ENCODE measurements around the gene LCTL.

The LCTL gene, protein sequence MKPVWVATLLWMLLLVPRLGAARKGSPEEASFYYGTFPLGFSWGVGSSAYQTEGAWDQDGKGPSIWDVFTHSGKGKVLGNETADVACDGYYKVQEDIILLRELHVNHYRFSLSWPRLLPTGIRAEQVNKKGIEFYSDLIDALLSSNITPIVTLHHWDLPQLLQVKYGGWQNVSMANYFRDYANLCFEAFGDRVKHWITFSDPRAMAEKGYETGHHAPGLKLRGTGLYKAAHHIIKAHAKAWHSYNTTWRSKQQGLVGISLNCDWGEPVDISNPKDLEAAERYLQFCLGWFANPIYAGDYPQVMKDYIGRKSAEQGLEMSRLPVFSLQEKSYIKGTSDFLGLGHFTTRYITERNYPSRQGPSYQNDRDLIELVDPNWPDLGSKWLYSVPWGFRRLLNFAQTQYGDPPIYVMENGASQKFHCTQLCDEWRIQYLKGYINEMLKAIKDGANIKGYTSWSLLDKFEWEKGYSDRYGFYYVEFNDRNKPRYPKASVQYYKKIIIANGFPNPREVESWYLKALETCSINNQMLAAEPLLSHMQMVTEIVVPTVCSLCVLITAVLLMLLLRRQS

DNA sequence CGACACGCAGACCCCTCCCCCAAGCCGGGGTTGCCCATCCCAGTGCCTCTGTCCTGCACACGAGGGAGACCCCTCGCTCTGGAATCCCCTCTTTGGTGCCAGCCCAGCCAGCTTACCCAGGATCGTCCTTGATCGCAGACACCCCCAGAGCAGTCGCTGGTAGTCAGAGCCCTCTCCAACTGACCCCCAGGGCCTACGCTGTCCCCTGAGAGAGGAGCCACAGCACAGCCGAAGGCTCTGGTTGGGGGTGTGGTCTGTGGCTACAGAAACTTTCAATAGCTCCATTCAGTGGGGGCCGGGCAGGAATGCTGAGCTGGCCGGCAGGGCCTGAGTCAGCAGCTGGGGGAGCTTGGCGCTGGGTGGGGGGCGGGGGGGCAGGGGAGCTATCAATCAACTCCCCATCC lies at the start of gene LCTL:
LCTL (minus strand) TSS at position 258 of the 404 bp plus-strand sequence. CDS start 633 bp downstream, outside the sequence.
- no peak for ATAC-seq

DNA sequence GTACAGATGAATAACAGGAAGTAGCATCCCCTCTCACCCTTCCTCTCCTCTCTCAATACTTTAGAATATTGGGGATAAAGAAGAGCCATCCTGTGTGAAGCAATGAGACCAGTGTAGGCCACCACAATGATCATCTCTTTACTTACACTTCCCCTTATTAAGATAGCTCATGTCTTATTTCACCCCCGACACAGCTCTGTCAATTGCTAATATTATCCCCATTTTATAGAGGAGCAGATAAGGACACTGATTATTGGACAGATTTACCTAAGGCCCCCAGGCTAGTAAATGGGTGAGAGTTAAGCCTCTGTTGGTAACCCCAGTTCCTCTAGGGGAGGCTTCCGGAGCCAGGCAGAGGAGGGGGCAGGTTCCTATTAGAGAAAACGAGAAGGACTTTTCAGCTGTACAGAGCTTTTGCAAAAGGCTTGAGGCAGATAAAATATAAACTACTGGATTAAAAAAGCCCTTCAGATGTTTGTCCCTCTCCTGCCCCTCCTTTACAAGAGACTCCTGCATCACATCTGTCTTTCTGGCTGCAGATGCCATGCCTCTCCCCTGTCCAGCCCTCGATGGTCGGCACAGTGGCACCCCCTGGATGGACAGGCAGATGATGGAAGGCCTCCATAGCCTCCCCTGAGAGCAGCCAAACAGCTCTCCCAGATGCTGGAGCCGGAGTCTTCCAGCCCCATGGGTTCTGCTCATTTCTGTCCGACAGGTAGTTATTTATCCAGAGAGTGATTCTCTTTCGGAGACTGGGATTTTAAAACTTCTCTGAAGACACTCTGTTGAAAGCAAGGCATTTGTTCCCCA lies 49.4 kb upstream of the LCTL start:
- ATAC-seq = no peak

DNA sequence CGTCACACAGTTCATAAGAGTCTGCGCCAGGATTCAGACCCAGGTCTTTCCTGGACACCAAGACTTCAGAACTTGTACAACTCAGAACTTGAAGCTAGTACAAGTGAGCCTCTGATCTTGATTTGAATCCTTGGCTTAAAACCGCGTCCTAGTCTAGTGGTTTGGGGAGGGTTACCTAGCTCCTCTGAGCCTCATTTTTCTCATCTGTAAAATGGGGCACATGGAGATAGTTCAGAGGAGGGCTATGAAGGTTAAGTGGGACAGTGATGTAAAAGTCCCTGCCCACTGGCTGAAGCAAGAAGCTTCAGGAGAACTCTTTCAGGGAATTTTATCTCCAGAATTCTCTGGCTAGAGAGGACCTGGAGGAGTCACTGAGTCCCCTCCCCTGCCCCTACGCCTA lies 48.7 kb upstream of the LCTL start:
- no peak for ATAC-seq

DNA sequence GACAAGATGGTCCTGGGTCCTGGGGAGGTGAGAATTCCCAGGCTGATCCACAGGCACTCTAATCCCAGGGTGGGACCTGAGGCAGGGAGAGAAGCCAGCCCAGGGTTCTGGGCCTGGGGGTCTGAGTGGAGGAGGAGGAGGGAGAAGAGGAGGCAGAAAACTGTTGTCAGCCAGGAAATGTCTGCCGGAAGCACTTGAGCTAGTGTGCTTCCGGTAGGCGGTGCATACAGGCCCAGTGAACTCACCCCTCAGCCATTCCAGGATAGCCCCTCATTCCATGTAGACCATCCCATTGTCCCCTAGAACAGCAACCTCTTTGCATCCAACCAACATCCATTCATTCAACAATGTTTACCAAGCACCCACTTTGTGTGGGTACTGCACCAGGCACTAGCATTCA lies 47.9 kb upstream of the LCTL start:
- ATAC-seq = no peak

DNA sequence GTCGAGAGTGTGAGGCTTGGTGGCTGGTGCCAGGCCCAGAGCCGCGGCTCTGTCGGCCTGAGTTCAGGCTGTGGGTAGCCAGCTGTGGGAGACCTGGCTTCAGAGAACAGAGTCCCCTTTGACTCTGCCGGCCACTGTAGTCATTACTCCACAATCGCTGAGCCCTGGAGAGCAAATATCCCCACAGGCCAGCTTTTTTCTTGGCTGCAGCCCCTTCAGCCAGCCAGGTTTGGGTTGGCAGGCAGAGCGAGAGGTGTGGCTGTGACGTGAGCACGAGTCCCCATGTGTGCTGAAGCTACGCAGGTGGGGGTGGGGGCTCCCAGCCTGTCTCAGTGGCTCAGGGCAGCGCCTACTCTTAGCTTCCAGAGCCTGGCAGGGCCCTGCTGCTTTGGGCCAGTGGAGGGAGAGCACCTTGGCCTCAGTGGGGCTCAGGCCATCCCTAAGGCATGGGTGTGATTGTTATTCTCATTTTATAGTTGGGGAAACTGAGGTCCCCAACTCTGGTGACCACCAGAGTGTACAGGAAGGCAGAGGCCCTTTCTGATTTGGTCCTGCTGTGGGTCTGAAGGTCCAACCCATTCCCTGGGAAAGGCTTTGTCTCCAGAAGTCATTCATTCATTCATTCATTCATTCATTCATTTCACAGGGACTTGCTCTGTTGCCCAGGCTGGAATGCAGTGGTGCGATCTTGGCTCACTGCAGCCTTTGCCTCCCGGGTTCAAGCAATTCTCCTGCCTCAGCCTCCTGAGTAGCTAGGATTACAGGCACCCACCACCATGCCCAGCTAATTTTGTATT lies 45.7 kb upstream of the LCTL start:
- no peak for ATAC-seq

DNA sequence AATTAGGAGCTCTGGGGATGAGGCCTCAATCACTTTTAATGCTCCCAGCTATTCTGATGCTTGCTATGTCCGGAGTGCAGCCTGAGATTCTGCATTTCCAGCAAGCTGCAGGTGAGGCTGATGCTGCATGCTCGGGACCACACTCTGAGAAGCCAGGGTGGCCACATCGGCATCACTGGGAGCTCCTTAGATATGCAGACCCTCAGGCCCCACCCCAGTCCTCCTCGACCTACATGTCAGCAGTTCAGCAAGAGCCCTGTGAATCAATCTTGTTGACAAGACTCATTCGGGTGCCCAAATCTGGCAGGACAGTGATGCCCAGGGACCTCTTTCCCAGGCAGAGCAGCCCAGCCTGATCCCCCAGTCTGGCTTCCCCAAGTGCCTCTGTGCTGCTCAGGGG lies 44.1 kb upstream of the LCTL start:
- no peak for ATAC-seq

DNA sequence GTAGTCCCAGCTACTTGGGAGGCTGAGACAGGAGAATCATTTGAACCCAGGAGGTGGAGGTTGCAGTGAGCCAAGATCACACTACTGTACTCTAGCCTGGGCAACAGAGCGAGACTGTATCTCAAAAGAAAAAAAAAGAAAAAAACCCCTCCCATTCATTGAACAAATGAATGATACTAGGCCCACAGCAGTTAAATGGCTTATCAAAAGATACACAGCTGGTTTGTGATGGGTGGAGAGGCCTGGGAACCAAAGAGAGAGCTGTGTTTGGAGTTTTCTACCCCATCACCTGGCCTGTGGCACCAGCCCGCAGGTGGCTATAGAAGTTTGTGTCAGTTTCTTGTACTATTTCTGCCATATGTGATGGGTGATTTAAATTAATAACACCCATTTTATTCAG lies 43.1 kb upstream of the LCTL start:
- ATAC-seq = no peak

DNA sequence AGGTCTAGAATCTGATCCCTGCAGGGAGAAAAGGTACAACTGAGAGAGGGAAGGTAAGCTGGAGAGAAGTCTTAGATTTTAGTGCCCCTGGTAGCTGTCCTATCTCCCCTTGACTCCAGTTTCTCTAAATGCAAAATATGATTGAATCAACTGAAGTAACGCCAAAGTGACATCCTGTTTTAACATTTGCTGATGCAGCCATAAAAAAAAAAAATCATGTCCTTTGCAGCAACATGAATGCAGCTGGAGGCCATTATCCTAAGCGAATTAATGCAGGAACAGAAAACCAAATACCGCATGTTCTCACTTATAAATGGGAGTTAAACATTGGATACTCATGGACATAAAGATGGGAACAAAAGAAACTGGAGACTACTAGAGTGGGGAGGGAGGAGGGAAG lies 42.4 kb upstream of the LCTL start:
- ATAC-seq = no peak

DNA sequence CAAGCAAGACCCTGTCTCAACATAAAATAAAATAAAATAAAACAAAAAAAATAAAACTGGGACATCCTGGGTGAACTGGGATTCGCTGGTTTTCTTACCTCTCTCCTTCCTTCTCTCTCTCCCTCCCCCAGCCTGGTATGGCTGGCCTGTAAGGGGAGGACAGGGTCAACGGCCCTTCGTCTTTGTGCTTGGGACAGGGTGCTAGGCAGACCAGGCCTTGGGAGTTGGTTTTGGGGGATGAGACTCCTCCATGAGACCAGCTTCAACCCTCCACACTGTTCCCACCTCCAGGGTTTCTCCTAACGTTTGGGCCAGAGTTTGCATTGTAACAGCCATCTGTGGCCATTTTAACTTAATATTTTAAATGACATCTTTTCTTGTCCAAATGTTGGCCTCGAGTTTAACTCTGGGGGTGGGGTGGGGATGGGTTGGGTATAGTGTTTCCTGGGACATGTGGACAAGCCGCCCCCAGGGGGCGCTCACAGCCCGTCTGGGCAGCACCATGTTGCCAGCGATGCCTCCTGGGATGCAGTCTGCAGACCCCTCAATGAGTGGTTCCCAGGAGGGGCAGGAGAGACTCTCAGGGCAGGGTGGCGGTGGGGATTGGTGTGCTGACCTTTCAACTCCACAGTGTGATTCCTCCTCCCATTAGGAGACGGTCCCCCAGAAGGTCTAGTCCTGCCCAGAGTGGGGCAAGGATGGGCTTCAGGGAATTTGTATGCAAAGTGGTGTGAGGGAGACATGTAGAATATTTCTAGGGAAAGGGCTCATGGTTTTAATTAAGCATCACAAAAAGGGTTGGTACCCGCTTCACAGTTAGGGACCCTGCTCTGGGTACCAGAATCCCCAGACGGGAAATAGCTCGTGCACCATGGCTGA lies 37.7 kb upstream of the LCTL start:
- peak; percentile 38 to 53 for ATAC-seq

DNA sequence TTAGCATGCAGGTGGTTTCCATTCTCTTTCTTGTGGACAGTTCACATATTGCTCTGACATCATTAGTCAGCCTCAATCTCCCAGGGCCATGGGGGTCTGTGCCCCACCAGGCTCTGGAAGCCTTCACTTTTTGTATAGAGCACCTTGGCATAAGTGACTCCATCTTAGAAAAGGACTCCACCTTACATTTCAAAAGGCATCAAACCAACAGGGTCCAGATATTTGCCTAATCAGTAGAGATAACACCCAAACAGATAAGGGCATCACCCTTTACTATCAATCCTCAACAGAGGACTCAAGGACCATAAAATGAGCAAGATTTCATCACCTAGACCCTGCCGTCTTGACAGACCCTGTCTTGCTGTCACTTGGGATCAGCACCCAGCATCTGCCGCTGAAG lies 35.7 kb upstream of the LCTL start:
- no peak for ATAC-seq

DNA sequence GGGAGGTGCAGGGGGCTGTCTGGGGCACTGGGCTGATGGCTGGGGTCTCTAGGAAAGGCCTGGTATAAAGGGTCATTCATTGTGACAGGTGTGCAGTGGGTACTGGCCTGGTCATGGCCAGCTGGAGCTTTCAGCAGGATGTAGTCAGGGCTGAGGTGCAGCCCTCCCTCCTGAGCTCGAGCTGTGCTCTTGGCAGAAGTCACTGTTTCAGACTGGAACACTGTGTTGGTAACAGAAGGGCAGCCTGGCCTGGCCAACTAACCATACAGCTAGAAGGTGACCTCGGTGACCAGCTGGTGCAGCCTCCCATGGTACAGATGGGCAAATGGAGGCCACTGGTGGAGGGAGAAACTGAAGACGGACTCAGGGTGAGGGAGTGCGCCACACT lies 34.4 kb upstream of the LCTL start:
- no peak for ATAC-seq

DNA sequence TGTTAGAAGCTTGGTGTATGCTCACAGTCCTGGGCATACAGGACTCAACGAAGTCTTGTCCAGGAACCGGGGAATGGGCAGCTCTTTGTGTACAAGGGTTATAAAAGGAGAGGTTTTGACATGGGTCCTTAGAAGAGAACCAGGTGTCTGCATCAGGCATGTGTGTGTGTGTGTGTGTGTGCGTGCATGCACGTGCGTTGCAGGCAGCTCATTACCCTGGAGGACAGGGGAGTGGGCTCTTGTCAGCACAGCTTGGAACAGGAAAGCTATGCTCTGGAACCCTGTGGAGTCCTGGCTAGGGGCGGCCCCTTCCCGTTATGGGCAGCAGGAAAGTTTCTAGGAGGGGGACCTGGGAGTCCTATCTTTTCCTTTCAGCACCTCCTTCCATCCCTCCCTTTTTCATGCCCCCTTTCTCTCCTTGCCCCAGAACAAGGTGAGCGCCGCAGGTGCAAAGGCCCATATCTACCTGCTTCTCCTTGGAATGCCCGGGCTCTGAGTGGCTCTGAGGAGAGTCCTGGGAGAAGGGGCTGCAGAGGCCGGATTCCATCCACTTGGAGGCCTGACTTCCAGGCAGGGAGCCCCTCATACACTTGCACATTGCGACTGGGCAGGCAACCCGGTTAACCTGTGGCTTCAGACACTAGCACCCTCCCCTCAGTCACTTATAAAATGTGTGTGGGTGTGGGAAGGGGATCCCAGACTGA lies 33.9 kb upstream of the LCTL start:
- no peak for ATAC-seq

DNA sequence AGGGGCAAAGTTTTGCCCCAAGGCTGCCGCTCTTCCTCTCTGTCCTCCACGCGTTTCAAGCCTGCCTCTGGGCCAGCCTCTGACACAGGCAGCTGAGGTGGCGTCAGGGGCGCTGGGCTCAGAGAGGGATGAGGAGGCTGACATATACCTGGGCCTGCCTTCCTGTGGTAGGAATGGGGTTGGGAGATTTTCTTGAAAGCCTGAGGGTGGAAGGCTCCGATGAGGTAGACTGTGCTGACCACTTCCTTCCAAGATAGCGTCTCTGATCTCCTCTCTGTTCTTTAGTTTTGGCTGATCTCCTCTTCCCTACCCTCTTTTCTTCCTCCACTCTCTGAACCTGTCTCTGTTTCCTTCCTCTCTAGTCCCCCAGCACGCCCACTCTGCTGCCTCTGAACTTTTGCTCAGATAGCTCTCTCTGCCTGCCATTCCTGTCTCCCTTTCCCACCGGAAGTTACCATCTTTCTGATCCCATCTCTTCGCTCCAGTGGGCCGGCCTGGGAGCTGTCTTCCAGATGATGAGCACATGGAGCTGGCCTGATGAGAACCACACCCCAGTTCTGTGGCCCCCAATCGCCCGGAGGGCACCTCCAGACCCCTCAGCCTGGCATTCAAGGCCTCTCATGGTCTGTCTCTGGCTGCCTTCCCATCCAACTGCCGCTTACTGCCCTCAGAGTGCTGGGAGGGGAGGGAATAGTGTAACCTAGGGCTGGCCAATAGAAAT lies 32.5 kb upstream of the LCTL start:
- no peak for ATAC-seq

DNA sequence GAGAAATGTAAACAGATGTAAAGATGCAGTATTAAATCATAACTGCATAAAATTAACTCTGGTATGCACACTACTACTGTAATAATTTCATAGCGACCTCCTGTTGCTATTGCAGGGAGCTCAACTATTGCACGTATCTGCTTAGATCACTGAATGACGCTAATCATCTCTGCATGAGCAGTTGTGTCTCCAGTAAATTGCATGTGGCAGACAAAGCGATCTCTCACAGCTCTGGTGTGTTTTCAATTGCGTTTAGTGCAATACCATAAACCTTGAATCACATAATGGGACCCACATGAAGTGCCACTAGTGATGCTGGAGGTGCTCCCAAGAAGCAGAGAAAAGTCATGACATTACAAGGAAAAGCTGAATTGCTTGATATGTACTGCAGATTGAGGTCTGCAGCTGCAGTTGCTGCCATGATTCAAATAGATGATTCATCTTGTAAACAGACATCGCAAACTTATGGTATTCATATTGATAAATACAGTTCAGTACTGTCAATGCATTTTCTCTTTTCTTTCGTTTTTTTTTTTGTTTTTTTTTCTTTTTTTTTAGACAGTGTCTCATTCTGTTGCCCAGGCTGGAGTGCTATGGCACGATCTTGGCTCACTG lies 30.2 kb upstream of the LCTL start:
- ATAC-seq = no peak

DNA sequence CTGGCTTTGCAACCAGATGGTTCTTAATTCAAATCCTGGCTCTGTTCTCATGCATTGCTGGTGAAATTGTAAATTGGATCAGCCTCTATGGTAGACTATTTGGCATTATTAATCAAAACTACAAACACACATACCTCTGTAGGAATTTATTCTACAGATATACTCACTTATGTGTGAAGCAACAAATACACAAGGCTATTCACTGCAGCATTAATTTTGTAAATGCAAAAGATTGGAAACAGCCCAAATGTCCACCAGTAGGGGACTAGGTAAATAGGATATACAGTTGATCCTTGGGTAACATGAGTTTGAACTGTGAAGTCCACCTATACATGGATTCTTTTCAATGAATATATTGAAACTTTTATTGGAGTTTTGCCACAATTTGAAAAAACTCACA lies 29.5 kb upstream of the LCTL start:
- no peak for ATAC-seq

DNA sequence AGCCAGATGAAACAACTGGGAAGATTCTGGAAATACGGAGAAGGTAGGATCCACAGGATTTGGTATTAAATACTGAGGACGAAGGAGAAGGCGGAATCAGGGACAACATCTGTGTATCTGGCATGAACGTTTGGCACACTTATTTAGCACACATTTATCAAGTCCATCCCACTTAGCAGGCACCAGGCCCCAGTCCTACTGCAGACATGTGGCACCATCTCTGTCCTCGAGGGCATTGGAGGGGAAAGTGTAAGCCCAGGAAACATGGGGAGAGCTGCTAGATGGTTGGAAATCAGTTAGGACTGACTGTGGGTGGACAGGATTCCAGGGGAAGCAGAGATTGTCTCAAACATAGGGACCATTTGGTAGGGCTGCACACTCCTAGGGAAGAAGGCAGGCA lies 29.0 kb upstream of the LCTL start:
- ATAC-seq = no peak

DNA sequence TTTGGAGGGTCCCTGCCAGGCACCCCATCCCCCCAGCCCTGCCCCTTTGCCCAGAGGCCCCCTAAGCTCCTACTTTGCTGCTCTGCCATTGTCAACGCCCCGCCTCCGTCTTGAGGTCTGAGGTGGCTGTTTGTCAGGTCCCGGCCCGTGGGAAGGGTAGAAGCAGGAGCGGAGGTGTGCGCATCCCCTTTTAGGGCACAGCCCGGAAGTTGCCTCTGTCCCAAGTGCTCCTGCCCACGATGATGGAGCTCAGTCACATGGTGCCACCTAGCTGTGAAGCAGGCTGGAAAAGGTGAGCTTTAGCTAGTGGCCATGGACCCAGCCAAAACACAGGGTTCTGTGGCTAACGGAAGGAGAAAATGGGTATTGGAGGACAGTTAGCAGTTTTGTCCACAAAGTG lies 28.5 kb upstream of the LCTL start:
- ATAC-seq = no peak

DNA sequence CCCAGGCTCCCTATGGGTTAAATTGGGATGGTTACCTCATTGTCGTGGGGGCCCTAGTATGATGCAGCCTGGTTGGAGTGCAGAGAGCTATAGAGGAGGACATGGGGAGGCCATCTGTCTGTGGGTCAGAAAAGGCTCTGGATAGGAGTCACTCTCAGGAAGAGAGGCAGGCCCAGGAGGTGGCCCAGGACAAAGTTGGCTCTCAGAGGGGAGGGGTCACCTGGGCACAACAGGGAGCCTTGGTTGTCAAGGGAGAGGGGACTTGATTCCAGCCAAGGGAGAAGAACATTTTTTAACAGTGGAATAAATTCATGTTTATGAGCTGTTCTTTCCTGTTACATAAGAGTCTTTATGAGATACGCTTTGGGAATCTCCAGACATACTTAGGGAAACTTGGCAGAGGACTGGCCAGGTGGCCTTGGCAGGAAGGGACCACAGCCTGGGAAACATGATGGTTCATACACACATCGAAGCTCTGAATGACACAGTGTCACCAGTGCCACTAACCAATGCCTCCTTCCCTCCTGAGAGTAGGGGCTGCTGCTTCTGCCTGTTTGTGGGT lies 27.5 kb upstream of the LCTL start:
- ATAC-seq = peak in 1 of 2 donors; percentile 13

DNA sequence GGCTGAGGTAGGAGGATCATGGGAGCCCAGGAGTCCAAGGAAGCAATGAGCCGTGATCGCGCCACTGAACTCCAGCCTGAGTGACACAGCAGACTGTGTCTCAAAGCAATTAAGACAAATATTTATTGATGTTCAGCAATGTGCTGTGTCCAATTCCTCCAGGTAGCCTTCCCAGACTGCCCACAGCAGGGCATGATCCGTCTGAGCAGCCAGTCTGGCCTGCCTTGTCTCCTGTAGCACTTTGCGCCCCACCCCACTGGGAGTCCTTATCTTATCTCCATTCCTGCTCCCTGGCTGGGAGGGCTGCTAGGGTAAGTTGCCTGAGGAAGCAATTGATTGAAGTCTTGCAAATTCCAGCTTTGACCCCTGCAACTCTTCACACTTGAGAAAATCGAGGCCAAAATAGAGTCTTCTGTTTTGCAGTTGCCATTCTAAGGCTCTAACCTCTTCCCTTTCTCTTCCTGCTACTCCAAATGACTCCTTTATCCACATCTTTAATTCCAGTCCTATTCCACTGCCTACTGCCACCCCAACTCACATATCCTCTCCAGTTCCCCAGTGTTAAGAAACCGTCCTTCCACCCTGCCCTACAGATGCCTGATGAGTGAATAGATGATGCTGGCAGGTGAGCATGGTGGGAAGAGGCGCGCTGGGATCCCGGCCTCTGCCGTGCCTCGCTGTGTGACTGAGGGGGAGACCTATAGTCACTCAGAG lies 26.9 kb upstream of the LCTL start:
- ATAC-seq = no peak

All from activated CD4-positive, CD25-positive, alpha-beta regulatory T cell treated with anti-CD3 and anti-CD28 coated beads, Interleukin-2, amount 50 U/mL, for 24 hours (primary cell).